NCI-H2029 treated with DMSO at 0.1 percent for 48 hours (cell line): Measurements from ENCODE around the gene BCAS1.

Experiments
- DNase-seq: peaks from one replicate; lab custom pipeline; 2025; lab: John Stamatoyannopoulos, UW

Gene BCAS1

DNA sequence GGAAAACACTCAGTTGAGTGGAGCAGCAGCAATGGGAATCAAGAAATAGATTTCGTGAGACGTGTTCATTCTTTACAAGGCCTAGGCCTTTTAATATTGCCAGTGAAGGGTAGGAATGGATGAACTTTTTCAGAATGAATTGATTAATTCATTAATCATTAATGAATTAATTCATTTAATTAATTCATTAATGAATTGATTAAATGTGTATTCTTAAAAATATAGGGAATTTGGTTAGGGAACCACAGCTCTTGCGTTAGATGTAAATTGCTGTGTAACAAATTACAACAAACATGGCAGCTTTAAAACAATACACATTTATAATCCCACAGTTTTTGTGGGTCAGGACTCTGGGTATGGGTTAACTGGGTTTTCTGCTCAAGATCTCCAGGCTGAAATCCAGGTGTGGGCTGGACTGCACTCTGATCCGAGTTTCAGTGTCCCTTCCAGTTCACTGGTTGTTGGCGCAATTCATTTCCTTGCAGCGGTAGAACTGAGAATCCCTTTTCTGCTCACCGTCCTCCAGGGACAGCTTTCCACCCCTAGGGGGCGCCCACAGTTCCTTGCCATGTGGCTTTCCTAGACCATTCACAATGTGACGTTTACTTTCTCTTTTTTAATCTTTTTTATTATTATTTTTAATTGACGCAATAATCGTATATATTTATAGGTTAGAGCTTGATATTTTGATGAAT is 32.8 kb upstream of the BCAS1 start:
- DNase-seq: peak; percentile 1

DNA sequence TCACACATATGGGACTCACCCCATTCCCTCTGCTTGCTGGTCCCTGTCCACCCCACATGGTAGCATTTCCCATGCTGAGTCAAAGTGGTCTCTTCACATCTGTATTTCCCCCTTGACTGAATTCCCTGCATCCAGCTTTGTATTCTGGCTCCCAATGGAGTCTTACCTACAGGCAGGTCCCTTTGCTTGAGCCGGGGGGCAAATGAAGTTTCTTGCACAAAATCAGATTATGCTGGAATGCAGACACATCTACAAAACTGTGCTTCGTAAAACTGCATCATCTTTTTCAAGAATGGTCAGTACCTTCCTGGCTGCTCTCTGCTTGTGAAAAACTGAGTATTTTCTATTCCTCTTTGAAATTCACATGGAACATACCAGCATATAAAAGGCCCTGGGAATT is 32.1 kb upstream of the BCAS1 start:
- no peak for DNase-seq

DNA sequence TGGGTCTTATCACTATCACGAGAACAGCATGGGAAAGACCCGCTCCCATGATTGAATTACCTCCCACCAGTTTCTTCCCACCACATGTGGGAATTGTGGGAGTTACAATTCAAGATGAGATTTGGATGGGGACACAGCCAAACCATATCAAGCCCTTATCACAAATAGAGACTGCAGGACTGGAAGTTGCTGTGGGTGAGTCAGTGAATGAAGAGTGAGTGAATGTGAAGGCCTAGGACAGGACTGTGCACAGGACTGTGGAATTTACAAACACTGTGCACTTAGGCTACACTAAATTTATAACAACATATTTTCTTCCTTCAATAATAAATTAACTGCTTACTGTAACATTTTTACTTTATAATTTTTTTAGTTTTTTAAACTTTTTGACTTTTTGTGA is 30.2 kb upstream of the BCAS1 start:
- DNase-seq: no peak

DNA sequence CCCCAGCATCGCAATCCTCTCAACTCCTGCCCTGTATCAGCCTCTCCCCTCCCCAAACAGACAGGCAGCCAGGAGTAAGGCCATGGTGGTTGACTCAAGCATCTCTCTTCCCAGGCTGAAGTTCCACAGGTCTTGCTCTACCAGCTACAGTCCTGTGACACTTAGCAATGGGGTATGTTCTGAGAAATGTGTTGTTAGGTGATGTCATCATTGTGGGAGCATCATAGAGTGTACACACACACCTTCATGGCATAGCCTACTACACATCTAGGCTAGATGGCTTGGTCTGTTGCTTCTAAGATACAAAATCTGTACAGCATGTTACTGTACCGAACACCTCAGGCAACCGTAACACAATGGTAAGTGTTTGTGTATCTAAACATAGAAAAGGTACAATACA is 29.5 kb upstream of the BCAS1 start:
- DNase-seq: no peak

DNA sequence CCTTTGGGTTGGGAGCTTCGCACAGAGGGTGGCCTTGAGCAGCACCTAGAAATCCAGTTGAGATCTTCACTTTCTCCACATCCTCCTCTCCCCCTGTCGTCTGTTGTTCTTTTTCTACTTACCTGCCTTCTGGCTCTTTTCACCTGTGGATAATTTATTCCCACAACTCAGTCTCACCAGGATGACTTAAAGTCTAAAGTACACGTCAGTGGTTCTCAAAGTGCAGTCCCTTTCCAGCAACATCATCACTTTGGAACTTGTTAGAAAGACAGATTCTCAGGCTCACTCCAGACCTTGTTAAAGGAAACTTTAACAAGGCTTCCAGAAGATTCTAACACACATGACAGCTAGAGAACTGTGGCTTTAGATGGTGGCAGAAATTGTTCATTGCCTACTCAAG is 27.7 kb upstream of the BCAS1 start:
- DNase-seq: no peak

DNA sequence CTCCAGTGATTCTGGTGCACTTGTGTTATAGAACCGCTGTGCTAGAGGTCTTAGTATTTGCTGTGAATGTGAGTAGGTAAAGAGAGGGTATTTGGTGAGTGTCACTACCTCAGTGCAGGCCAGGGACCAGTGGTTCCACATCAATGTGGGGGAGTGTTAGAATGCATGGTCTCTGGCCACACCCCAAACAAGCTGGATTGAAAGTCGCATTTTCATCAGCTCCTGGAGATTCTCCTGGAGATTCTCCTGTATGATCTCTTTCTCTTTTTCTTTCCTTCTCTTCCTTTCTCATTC is 26.8 kb upstream of the BCAS1 start:
- DNase-seq: no peak

DNA sequence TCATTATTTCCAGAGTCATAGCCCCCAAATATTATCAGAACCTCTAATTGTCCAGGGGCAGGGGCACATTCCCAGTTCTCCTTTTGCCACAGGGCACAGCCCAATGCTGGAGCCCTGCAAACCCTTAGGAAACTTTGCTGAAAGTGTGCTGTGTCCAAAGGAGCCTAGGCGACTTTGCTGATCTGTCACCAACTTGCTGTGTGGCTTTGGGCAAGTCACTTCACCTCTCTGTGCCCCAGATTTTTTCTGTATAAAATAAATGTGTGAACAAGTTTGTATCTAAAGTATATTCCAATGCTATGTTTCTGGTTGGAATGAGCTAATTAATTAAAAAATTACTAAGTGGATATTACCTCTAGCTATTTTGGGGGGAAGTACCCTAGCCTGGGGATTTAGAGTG is 25.4 kb upstream of the BCAS1 start:
- DNase-seq: no peak

DNA sequence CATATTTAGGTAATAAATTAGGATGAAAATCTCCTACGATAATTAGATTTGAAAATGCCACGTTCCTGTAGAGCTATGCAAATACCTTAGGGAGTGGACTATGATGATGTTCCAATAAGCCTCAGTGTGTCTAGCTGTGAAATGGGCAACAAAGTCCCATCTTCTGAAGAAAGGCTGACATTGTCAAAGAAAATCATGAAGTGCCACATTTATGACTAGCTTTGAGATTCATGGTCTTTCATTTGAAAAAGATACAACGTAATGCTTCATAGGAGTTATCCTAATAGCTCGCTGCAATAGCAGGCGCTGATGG is 23.8 kb upstream of the BCAS1 start:
- no peak for DNase-seq

DNA sequence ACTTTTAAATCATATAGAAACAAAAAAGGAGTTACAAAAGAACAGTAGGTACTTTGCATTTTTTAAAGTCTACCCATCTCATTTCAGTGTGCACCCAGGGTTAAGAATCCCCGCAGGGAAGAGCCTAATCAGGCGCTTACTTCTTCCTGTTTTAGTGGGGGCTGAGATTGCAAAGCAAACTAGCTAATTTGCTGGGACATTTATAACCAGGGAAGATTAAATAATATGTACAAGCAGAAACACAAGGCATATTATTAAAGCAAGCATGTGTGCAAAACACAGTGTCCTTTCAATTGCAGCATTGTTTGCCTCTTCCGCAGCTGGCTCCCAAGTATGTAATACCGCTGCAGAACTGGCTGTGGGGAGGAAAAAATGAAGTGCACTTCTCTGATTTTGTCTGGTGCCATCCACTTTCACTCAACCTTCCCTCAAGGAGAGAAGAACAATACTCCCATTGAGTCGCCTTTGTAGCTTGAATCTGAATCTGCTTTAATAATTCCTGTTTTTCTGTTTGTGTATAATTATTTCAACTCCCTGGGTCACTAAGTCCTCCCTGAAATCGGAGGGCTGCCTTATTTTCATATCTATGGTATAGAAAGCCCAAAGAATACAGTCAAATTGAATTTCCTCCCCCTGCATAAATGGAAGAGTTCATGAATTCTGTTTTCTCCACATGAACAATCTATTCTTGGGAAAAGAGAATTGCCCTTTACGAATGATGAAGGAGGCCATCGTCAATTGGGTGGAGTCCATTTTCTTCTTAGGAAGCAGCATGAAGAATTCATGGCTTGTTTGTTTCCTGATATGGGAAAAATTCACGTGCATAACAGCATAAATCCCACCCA is 23.3 kb upstream of the BCAS1 start:
- DNase-seq: no peak

DNA sequence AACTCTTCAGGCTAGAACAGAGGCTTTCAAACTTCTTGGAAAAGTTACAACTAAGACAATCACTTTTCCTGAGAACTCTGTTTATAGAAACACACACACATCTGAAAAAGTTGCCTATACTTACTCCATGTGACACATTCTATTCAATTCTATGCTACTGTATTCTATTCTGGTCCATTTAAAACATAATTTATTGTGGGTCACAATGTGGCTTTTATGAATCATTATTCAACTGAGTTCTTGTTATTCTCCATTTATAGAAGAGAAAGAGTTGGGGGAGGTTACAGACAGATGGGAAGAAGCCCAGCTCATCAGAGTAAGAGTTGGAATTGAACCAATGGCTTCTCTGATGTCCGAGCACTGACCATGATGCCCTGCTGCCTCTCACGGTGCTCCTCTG is 21.6 kb upstream of the BCAS1 start:
- no peak for DNase-seq

DNA sequence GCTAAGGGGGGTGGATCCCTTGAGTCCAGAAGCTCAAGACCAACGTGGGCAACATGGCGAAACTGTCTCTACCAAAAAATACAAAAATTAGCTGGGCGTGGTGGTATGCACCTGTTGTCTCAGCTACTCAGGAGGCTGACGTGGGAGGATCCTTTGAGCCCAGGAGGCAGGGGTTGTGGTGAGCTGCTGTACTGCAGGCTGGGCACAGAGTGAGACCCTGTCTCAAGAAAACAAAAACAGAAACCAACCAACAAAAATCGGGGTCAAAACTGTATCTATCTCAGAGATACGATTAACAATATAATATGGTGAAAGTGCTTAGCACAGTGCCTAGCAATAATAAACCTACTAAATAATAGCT is 20.7 kb upstream of the BCAS1 start:
- DNase-seq: no peak

DNA sequence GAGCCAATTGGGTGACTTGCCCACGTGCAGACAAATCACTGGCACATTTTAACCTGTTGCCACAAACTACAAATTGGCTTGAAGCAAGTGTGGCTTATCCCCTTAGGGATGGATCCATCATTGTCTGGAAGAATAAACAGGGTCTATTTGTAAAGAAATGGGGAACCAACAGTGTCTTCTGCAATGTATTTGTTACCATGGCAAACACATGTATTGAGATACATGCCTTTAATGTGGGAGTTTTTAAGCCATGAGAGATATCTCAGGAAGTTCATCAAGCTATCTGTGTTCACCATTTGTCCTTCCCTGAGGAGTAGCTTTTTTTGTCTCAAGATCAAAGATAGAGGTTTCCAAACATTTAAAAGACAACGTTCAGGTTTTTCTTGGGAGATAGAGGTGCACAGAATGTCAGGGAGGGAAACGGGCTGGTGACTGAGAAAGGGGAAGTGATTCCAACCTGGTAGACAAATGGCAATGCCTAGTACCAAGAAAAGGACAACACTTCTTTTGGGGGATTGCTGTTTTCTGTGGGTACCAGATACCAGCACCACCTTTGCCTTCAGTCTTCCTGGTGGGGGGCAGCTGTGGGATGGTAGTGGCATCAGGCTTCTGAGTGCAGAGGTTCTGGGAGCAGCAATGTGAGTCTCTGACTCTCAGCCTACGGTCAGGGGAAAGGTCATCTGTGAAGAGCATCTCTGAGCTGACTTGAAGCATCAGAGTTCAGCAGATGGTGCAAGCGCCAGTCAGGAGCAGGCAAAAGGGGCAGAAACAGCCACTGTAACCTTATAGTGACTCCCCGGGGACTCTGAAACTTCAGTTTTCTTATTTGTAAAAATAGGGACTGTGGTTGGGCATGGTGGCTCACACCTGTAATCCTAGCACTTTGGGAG is 20.1 kb upstream of the BCAS1 start:
- no peak for DNase-seq

DNA sequence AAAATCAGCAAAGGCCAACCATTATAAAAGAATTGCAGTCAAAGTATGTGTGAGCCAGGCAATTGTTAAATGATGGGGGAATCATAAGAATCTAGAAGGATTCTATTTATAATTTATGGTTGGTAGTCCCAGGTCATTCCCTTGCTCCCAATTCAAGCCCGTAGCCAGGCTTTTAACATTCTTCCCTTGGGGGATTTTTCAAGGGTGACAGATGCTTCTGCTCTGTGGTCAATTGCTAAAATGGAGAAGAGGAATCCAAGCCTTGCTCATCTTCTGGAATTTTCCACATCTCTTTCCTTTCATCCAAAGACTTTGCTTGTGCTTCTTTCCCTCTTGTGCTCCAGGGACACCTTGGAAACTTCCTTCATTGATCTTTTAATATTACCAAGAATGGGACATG is 18.0 kb upstream of the BCAS1 start:
- DNase-seq: no peak

DNA sequence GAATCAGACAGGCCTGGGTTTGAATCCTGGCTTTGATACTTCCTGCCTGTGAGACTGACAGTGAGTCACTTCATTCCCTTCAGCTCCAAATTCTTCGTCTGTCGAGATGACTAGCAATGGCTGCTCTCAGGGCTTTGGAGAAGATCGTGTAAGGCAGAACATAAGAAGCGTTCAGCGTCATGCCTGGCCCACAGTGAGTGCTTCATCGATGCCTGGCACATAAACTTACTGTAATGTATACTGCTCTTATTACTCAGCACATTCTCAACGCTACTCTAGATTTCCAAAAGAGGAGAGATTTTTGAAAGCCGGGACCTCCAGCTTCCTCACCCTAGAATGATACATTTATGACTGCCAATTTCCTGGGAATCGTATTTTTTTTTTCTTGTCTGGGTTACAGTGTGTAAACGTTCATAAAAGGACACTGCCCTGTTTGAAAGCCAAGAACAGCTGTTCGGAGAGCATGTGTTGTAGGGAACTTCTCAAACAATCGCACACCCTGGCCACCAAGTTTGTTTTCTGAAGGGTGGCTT is 16.2 kb upstream of the BCAS1 start:
- DNase-seq: no peak

DNA sequence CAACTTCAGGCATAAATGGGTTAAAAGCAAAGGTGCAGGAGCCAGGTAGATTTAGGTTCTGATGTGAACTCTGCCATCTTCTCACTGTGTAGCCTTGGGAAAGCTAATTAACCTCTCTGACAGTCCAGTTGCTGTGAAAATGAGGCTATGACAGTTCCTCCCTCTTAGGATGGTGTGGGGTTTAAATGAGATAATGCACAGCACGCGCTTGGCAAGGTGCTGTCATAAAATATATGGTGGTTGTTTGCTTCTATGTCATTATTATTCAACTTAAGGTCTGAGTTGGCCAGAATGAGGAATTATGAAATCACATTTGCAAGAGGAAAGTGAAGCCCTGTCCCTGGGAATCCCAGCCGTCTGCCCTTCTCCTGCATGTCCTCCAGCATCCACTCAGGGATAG is 15.5 kb upstream of the BCAS1 start:
- DNase-seq: no peak

DNA sequence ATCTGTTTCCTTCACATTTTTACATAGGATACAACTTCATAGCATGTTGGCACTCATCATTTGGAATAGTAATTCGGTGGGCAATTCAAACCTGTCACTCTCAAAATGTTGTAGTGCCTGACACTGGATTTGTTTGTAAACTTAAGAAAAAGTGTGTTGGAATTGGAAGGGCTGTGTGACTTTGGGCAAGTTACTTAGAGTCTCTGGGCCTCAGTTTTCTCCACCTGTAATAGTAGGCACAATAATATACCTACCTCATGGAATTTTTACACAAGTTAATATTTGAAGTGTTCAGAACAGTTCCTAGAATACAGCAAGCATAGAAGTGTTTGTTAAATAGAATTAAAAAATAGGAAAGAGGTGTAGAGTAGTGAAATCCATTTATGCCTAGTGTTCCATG is 15.0 kb upstream of the BCAS1 start:
- DNase-seq: no peak

DNA sequence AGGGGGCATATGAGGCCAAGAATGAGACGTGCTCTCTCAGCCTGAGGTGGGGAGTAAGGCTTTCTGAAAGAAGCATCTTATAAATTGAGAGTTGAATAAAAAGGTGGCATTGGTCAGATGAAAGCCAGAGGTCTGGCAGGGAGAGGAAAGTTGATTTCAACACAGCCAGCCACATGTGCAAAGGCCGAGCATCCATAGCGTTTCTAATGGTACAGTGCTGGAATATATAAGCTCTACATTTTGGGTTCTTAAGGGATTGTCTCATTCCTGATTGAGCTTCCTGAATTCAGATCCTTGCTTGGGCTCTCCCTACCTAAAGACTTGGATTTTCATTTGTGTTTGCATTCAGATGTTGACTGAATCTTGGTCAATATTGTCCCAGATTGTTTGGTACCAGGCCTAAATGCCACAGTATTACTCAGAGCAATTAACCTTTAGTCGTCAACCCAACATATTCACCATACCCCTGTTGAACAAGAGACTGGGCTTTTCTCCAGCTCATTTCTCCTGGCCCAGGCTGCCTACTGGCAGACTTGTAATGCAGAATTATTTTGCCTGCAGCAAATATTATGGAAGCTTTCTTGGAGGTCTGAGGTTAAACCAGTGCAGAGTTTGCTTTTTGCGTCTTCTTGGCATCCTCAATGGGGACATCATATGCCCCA is 14.5 kb upstream of the BCAS1 start:
- DNase-seq: no peak

DNA sequence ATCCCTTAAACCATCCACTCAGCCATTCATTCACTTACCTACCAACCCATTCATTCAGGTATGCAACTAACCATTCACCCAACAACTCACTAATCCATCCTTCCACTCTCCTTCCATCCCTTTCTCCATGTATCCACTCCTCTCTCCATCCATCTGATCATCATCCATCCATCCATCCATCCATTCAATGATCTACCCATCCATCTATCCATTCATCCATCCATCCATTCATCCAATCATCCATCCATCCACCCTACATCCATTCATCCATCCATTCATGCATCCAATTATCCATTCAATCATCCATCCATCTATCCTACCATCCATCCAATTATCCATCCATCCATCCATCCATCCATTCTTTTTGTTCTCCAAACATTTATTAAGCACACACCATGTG is 13.8 kb upstream of the BCAS1 start:
- no peak for DNase-seq

DNA sequence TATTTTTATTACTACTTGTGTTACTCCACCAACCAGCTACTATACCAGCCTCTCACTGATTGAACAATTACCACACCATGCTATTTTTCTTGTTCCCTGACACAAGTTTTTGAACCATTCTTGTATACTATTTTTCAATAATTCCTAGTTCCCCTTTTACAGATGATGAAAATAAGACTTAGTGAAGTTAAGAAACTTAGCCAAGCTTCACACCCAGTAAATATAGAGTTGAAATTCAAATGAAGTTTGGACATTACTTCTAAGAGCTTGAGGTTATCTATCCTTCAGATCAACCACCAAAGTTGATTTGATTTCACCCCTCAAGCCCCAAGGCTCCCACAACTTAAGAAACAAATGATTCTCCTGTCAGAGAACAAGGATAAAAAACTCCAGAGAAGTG is 13.1 kb upstream of the BCAS1 start:
- no peak for DNase-seq

DNA sequence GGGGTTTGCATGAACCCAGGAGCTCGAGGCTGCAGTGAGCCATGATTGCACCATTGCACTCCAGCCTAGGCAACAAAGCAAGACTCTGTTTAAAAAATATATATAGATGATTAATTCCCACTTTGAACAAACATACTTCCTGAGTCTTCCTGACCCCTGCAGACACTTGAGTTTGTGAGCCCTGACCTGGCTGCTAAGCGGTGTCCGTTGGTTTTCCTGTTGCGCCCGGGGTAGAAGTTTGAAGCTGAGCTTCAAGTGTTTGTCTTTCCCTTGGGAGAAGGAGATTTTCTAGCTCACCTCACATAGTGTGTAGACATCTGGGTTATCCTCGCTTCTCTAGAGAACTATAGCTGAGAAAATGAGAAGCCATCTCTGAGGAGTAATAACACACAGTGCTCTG is 11.7 kb upstream of the BCAS1 start:
- DNase-seq: no peak

DNA sequence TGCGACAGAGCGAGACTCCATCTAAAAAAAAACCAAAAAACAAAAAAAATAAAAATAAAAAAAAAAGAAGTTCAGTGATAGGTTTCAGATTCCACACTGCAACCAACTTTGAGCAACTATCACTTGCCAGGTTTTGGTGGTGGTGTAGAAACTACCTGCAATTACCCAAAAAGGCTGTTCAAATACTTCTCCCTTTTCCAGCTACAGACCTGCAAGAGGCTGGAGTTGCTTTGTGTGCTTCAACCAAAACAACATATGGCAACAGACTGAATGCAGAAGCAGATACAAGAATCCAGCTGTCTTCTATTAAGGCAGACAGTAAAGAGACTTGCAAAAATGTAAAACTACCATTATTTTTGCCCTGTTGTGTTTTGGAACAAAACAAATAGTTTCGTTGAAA is 9.3 kb upstream of the BCAS1 start:
- DNase-seq: no peak

DNA sequence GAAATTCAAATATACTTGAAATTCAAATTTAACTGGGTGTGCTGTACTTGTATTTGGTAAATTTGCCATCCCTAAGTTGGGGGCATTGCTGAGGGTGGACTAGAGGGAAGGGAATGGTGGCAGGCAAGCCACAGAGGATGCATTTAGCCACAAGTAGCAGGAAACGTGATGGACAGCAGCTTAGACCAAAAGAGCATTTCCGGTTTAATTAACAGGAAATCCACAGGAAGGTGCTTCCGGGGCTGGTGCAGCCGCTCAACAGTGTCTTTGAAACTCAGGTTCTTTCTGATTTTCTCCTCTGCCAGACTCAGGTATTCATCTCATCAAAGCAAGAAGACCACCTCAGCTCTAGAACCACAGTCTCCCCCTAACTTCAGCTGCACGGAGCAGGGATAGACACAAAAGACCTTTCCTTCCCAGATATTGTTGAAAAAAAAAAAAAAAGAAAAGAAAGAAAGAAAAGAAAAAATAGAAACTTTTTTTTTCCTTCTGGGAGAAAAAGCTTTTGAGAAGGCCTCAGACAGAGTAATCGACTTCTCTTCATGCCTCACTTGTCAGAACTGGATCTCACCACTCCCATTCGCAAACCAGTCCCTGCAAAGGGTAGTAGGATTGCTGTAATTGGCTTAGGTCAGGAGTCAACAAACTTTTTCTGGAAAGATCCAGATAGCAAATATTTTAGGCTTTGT is 8.0 kb upstream of the BCAS1 start:
- no peak for DNase-seq
